Caco-2 (cell line): ENCODE measurements around the gene BTBD6. TPM values are rescaled to one million over a fixed set of nuclear protein-coding genes. Genes with fewer than 3 reads are reported as not detected.

Experiments
- BruUV-seq: library from RNA; stranded (reverse); fragments of 400-500 nt; replicated peaks from 2 replicates; lab custom pipeline; 2021; lab: Mats Ljungman, UMichigan
- CTCF ChIA-PET: fragments of 300-600 bp; sonication (Branson Sonifier 250); formaldehyde crosslinking; loops from one replicate; lab custom pipeline; 2022; ENCODE audit warnings: antibody characterized with exemption; lab: Charles Lee
- POLR2A ChIA-PET: fragments of 300-600 bp; sonication (Branson Sonifier 250); formaldehyde crosslinking; loops from one replicate; lab custom pipeline; 2022; ENCODE audit warnings: antibody characterized with exemption; lab: Charles Lee
- DNase-seq, 2 experiments: peaks; one replicate each; pipeline versions ENCODE4 v3.0.0 to v3.0.0-alpha.2; 2020 to 2022
- H3K27me3 ChIP-seq: replicated peaks from 2 replicates; pipeline ENCODE4 v1.6.0; 2011; ENCODE audit warnings: low read length; ENCODE audit not compliant: control insufficient read depth, insufficient read depth
- H3K36me3 ChIP-seq: 2 replicates; pipeline ENCODE4 v1.5.1; 2011; ENCODE audit warnings: low read length; ENCODE audit not compliant: control insufficient read depth, insufficient read depth
- H3K4me1 ChIP-seq: fragments of 250-450 bp; sonication (Bioruptor Pico); 2 replicates; pipeline ENCODE4 v1.5.1; 2020; ENCODE audit warnings: mild to moderate bottlenecking
- H3K4me3 ChIP-seq: 2 replicates; pipeline ENCODE4 v1.5.1; 2011; ENCODE audit warnings: low read depth, mild to moderate bottlenecking, control low read depth, low read length
- H3K9me3 ChIP-seq: fragments of 250-450 bp; sonication (Bioruptor Pico); 2 replicates; pipeline ENCODE4 v1.5.1; 2020; ENCODE audit warnings: mild to moderate bottlenecking, moderate library complexity
- H3K27ac Mint-ChIP-seq: one replicate; pipeline ENCODE4 v1.8.0; 2022; ENCODE audit warnings: mixed read lengths; ENCODE audit not compliant: unreplicated experiment
- H3K27me3 Mint-ChIP-seq: one replicate; pipeline ENCODE4 v1.8.0; 2022; ENCODE audit warnings: mixed read lengths; ENCODE audit not compliant: insufficient read depth, unreplicated experiment
- H3K36me3 Mint-ChIP-seq: one replicate; pipeline ENCODE4 v1.8.0; 2022; ENCODE audit warnings: mild to moderate bottlenecking, mixed read lengths; ENCODE audit not compliant: insufficient read depth, unreplicated experiment
- H3K4me1 Mint-ChIP-seq: one replicate; pipeline ENCODE4 v1.8.0; 2022; ENCODE audit warnings: low read depth, mixed read lengths; ENCODE audit not compliant: unreplicated experiment
- H3K4me3 Mint-ChIP-seq: one replicate; pipeline ENCODE4 v1.8.0; 2022; ENCODE audit warnings: mild to moderate bottlenecking, moderate library complexity, mixed read lengths; ENCODE audit not compliant: unreplicated experiment
- H3K9me3 Mint-ChIP-seq: one replicate; pipeline ENCODE4 v1.8.0; 2022; ENCODE audit warnings: mixed read lengths; ENCODE audit not compliant: unreplicated experiment
- intact Hi-C: fragments of 100-400 bp; cut with micrococcal nuclease; formaldehyde crosslinking; loops from one replicate; pipeline ENCODE4 v1.10.0; 2022; ENCODE audit not compliant: unreplicated experiment
- total RNA-seq: library from RNA; stranded (reverse); gene quantifications from 2 replicates; pipeline ENCODE4 v1.2.3, GENCODE V29; 2022
- TF ChIP-seq, protein P1 (sequence below), 2 experiments: fragments of 200-600 bp in 1 of 2; IDR thresholded peaks; 1 replicate in 1 of 2; 2 replicates in 1 of 2; pipeline versions ENCODE4 v1.5.1 to v1.8.0; 2011 to 2022; ENCODE audit warnings: antibody characterized with exemption in 1 of 2, control low read depth in 1 of 2, inconsistent platforms in 1 of 2, low read depth in 1 of 2, low read length in 1 of 2, mild to moderate bottlenecking in 1 of 2, moderate library complexity in 1 of 2; ENCODE audit not compliant: insufficient read depth in 1 of 2, severe bottlenecking in 1 of 2, unreplicated experiment in 1 of 2

BTBD6 gene
- total RNA-seq, 1 experiment from 2014 or later, result 25.3 TPM

DNA sequence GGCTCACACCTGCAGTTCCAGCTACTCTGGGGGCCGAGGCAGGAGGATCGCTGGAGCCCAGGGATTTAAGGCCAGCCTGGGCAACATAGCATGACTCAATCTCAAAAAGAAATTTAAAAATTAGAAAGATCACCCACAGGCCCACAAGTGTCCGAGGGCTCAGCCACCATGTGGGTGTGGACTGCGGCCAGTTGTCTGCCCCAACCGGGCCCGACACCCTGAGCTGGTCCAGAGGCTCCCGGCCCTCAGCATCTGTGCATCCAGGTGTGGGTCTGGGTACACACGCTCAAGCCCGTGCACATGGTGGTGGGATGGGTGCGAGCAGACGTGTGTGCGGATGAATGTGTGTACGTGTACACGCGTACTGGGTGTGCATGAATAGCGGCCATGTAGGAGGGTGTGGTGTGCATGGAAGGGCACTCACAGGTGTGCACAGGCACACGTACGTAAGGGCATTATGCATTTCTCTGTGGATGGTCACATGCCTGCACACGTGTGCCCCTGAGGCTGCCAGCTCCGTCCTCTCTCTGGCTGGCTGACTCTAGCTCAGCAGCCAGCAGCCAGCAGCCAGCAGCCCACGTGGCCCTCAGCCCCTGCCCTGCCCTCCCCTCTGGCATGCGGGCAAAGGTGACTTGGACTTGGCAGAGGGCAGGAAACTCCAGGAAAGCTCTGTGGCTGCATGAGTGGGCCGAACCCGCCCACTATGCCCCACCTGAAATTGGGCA is 44.0 kb upstream of the BTBD6 start:
- DNase-seq, result no peak
- ChIA-PET POLR2A (no interaction called here), CTCF (interaction anchor here (2.4 kb wide), 1 partner anchor 148 kb away, joined by 11 read pairs; no protein-coding TSS in a partner anchor)
- H3K27me3 Mint-ChIP-seq, result peaks cover 3% of the 10 kb centered on the region
- BruUV-seq, result no TSS peak
- TF ChIP-seq, protein P1, sequence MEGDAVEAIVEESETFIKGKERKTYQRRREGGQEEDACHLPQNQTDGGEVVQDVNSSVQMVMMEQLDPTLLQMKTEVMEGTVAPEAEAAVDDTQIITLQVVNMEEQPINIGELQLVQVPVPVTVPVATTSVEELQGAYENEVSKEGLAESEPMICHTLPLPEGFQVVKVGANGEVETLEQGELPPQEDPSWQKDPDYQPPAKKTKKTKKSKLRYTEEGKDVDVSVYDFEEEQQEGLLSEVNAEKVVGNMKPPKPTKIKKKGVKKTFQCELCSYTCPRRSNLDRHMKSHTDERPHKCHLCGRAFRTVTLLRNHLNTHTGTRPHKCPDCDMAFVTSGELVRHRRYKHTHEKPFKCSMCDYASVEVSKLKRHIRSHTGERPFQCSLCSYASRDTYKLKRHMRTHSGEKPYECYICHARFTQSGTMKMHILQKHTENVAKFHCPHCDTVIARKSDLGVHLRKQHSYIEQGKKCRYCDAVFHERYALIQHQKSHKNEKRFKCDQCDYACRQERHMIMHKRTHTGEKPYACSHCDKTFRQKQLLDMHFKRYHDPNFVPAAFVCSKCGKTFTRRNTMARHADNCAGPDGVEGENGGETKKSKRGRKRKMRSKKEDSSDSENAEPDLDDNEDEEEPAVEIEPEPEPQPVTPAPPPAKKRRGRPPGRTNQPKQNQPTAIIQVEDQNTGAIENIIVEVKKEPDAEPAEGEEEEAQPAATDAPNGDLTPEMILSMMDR (IDR thresholded peaks at IDR 0.05; ENCODE audit: insufficient read depth in 1 of 2, low read depth in 1 of 2, low read length in 1 of 2, severe bottlenecking in 1 of 2, unreplicated experiment in 1 of 2), result no peak
- no peaks in the 10 kb centered on the region for H3K36me3 ChIP-seq
- H3K4me3 Mint-ChIP-seq, result no peak overlapping the region
- H3K4me1 ChIP-seq, result 0 out of 2 replicates have a peak, but pooled peaks cover 3% of the 10 kb centered on the region
- H3K36me3 Mint-ChIP-seq, result peaks cover 44% of the 10 kb centered on the region
- no peaks in the 10 kb centered on the region for H3K9me3 ChIP-seq
- intact Hi-C loops, result no loop called here
- no peak overlapping the region for H3K4me3 ChIP-seq
- H3K27ac Mint-ChIP-seq, result no peak overlapping the region
- peaks cover 4% of the 10 kb centered on the region for H3K4me1 Mint-ChIP-seq
- H3K27me3 ChIP-seq, result no peaks in the 10 kb centered on the region
- H3K9me3 Mint-ChIP-seq, result no peaks in the 10 kb centered on the region

DNA sequence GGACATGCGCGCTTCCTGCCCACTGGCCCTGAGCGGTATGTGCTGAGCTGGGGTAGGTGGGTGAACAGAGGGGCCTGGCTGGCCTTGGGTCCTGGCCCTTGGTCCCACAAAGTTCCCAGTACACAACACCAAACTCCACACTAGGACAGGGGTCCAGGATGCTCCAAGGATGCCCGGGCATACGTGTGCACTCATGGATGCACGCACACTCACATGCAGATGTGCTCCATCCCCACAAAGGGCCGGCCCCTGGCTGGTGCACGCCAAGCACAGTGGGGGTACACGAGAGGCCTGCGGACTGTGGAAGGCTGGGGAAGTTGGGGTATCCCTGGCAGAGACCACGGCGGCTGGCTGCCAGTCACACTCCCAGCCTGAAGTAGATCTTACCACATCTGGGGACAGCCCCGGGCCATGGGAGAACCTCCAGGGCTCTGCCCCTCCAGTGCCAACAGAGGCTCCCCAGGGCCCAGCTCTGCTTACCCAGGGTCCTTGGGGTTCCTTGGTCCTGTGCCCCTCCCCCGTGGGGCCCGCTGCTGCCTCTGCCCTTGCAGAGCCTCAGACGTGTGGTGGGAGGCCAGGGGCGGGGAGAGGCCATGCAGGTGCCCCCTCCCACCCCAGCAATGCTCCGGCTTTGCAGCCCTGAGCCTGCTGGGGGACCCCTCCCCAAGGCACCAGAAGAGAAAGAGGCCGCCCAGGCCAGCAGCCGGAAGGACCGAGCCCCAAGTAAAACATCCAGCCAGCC is 43.2 kb upstream of the BTBD6 start:
- H3K4me1 Mint-ChIP-seq, result no peaks in the 10 kb centered on the region
- H3K4me3 Mint-ChIP-seq, result no peak overlapping the region
- no peak overlapping the region for H3K27ac Mint-ChIP-seq
- Histone ChIP-seq H3K9me3 (no peaks in the 10 kb centered on the region), H3K36me3 (no peaks in the 10 kb centered on the region), H3K4me3 (no peak overlapping the region), H3K27me3 (no peaks in the 10 kb centered on the region), H3K4me1 (0 out of 2 replicates have a peak, but pooled peaks cover 3% of the 10 kb centered on the region)
- no peak for DNase-seq
- intact Hi-C loops, result no loop called here
- no peaks in the 10 kb centered on the region for H3K9me3 Mint-ChIP-seq
- TF ChIP-seq, protein P1 (IDR thresholded peaks at IDR 0.05; ENCODE audit: insufficient read depth in 1 of 2, low read depth in 1 of 2, low read length in 1 of 2, severe bottlenecking in 1 of 2, unreplicated experiment in 1 of 2), result no peak
- H3K27me3 Mint-ChIP-seq, result no peaks in the 10 kb centered on the region
- ChIA-PET CTCF (interaction anchor here (2.4 kb wide), 1 partner anchor 147 kb away, joined by 11 read pairs; no protein-coding TSS in a partner anchor), POLR2A (no interaction called here)
- H3K36me3 Mint-ChIP-seq, result peaks cover 39% of the 10 kb centered on the region
- BruUV-seq, result no TSS peak

DNA sequence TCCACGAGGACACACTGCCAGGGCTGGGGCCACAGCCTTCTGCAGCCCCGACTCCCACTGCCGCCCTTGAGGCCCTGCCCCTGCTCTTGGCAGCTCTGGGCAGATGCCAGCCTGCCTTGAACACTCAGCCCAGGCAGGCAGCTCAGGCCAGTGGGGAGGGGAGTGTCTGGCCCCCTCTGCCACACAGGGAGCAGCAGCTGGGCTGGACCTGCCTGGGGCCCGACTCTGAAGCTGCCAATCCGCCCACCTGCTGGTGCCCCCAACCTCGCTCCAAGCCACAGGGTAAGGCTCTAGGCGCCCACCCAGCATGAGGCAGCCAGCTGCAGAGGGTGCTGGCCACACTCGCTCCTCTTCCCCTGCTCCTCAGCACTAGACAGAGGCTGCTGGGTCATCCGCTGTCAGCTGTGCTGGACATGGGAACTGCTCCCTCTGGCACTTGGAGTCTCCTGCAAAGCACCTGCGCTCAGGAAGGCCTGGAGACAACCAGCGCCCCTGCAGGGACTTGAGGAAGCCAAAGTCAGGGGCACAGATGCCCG is 42.6 kb upstream of the BTBD6 start:
- ChIA-PET POLR2A (no interaction called here), CTCF (no interaction called here)
- no peak for DNase-seq
- Histone ChIP-seq H3K36me3 (no peaks in the 10 kb centered on the region), H3K27me3 (no peaks in the 10 kb centered on the region), H3K4me3 (no peak overlapping the region), H3K9me3 (no peaks in the 10 kb centered on the region), H3K4me1 (0 out of 2 replicates have a peak, but pooled peaks cover 3% of the 10 kb centered on the region)
- H3K36me3 Mint-ChIP-seq, result peaks cover 36% of the 10 kb centered on the region
- no peak overlapping the region for H3K4me3 Mint-ChIP-seq
- TF ChIP-seq, protein P1 (IDR thresholded peaks at IDR 0.05; ENCODE audit: insufficient read depth in 1 of 2, low read depth in 1 of 2, low read length in 1 of 2, severe bottlenecking in 1 of 2, unreplicated experiment in 1 of 2), result no peak
- intact Hi-C loops, result no loop called here
- no peaks in the 10 kb centered on the region for H3K4me1 Mint-ChIP-seq
- BruUV-seq, result no TSS peak
- no peaks in the 10 kb centered on the region for H3K27me3 Mint-ChIP-seq
- H3K9me3 Mint-ChIP-seq, result no peaks in the 10 kb centered on the region
- H3K27ac Mint-ChIP-seq, result no peak overlapping the region
